Heart right ventricle (tissue), 16 donors: Measurements from ENCODE around the gene MBNL2. TPM values are rescaled to one million over a fixed set of nuclear protein-coding genes. Genes with fewer than 3 reads are reported as not detected.

Experiments
- ATAC-seq, 8 donors: fragments of 200-7000 bp; cut with Tn5 transposase; one replicate each; pipeline ENCODE4 v1.9.1; 2020; ENCODE audit warnings: mild to moderate bottlenecking in 8 of 8, moderate library complexity in 8 of 8, moderate number of reproducible peaks in 1 of 8
- DNase-seq, 2 donors: peaks; one replicate each; pipeline ENCODE4 v3.0.0-alpha.2; 2020
- H3K27ac ChIP-seq, 10 donors: fragments of 200-600 bp; sonication (generic) in 2 of 10; one replicate each; pipeline versions ENCODE4 v1.5.0 to v1.8.0; 2020 to 2022; ENCODE audit warnings: mild to moderate bottlenecking in 3 of 10
- H3K27me3 ChIP-seq, 7 donors: fragments of 200-600 bp; one replicate each; pipeline ENCODE4 v1.8.0; 2021 to 2022; ENCODE audit warnings: mild to moderate bottlenecking in 2 of 7
- H3K36me3 ChIP-seq, 9 donors: fragments of 200-600 bp; sonication (generic) in 1 of 9; one replicate each; pipeline versions ENCODE4 v1.5.0 to v1.8.0; 2020 to 2022; ENCODE audit warnings: mild to moderate bottlenecking in 2 of 9
- H3K4me1 ChIP-seq, 9 donors: fragments of 200-600 bp; sonication (generic) in 1 of 9; one replicate each; pipeline versions ENCODE4 v1.5.0 to v1.8.0; 2020 to 2022; ENCODE audit warnings: mild to moderate bottlenecking in 4 of 9
- H3K4me3 ChIP-seq, 10 donors: fragments of 200-600 bp; sonication (generic) in 2 of 10; one replicate each; pipeline versions ENCODE4 v1.5.0 to v1.8.0; 2020 to 2022; ENCODE audit warnings: mild to moderate bottlenecking in 7 of 10, moderate library complexity in 2 of 10
- H3K9me3 ChIP-seq, 11 donors: fragments of 200-600 bp in 10 of 11; sonication (generic) in 2 of 11; one replicate each; pipeline versions ENCODE4 v1.5.0 to v1.8.0; 2013 to 2022; ENCODE audit warnings: mild to moderate bottlenecking in 2 of 11, control low read depth in 1 of 11, moderate library complexity in 1 of 11
- CTCF ChIP-seq, 9 donors: fragments of 200-600 bp; sonication (generic) in 2 of 9; IDR thresholded peaks; one replicate each; pipeline versions ENCODE4 v1.5.0 to v1.8.0; 2021 to 2022; ENCODE audit warnings: antibody characterized with exemption in 9 of 9, mild to moderate bottlenecking in 5 of 9, moderate library complexity in 1 of 9
- WGBS, 2 donors: extraction: QIAGEN DNeasy Blood & Tissue Kit; methylation state at CpG; one replicate each; pipeline ENCODE4 v1.1.7; 2013; ENCODE audit warnings: inconsistent platforms in 1 of 2; 5-methylcytosine and 5-hydroxymethylcytosine counted together
- intact Hi-C, 10 donors: fragments of 100-400 bp; cut with DNase I; formaldehyde crosslinking; loops; one replicate each; pipeline versions ENCODE4 v1.11.1 to v1.14.2; 2022
- polyA plus RNA-seq, 2 donors: library from polyadenylated mRNA; stranded (reverse); fragments of 200-250 nt; gene quantifications; one replicate each; pipeline ENCODE4 v1.2.3, GENCODE V29; 2013
- total RNA-seq, 10 donors: library from RNA; stranded (reverse); fragmentation: NEBNext Ultra II Directional in 3 of 10; extraction: Animal tissue kit (Norgen Biotek cat#: 25700) in 3 of 10; gene quantifications; one replicate each; pipeline versions ENCODE4 v1.2.1 to v1.2.4, GENCODE V29; 2021 to 2023
- donor health status: Arrhythmogenic right ventricular cardiomyopathy.
- donor health status: ischemic (EF 13 %, LVEDD 7.1; RV severe dilation, severe dysfunction).
- donor health status: healthy with polysubstance abuse.
- donor health status: DM: no; HTN: yes; CAD: no.
- donor health status: DM: no; HTN: no; CAD: no.
- donor health status: ischemic (EF 25% LVEDD 6.9; RV normal size, moderate dysfunction).
- donor health status: ischemic (EF 25% LVEDD 5.7; RV mildly dilated, moderate dysfunction).
- donor health status: healthy.
- donor health status: DM: yes; HTN: yes; CAD: no.
- donor health status: Ischemic cardiomyopathy.
- donor health status: ischemic (EF 35%, LVEDD 5.7; RV mildly dilated, moderate dysfunction).
- donor health status: nonischemic (EF 11% LVEDD 7.7; RV severe dilation, severe dysfunction).
- donor health status: DM: yes; HTN: yes; CAD: no.
- donor health status: PGD.
- donor health status: ischemic (EF 29% LVEDD 5.4; RV normal size, mild dysfunction).
- donor health status: nonischemic (EF 23%, LVEDD 6.1; RV moderate dilation, normal function).

The MBNL2 gene
- total and polyA plus RNA-seq, 12 donors, result 17.2 to 95.0 (median 83.2) TPM

GRCh38 chr13:97273341-97273831 is 51.3 kb downstream of the MBNL2 start:
- H3K36me3 ChIP-seq, result peaks cover 0 to 20% (median 13%) of the 10 kb centered on the region in 9 donors
- no peaks in the 10 kb centered on the region for H3K9me3 ChIP-seq
- H3K27me3 ChIP-seq, result no peaks in the 10 kb centered on the region
- intact Hi-C loops, result loop anchor here in 1 of 10 donors (10.0 kb wide), 1 partner anchor 51 kb away; no protein-coding TSS in a partner anchor
- no peak for DNase-seq
- H3K4me3 ChIP-seq, result no peak overlapping the region
- peak in 2 of 8 donors; percentile 15 to 32 for ATAC-seq
- 43 to 49% methylated on average over 5 of the region's 5 CpGs for whole genome bisulfite sequencing, 2 donors
- TF ChIP-seq CTCF (IDR thresholded peaks at IDR 0.05), result no peak
- peaks cover 10 to 92% (median 76%) of the 10 kb centered on the region in 9 donors for H3K4me1 ChIP-seq
- H3K27ac ChIP-seq, result peak overlapping the region in 7 of 10 donors; percentile 0 to 80 (median 23)

- H3K4me3 ChIP-seq, result no peak overlapping the region
- ATAC-seq, result peak in 7 of 8 donors; percentile 46 to 72 (median 66)
- intact Hi-C loops, result loop anchor here in 2 of 10 donors (5.0 to 10.0 kb wide), 2 partner anchors 38 to 50 kb away; no protein-coding TSS in a partner anchor
Measured at GRCh38 chr13:97274829-97275649, 52.9 kb downstream of the MBNL2 start.

GRCh38 chr13:97275776-97276501 is 53.8 kb downstream of the MBNL2 start:
- no peaks in the 10 kb centered on the region for H3K27me3 ChIP-seq
- 66 to 68% methylated on average over 8 of the region's 8 CpGs for WGBS, 2 donors
- DNase-seq (no peak), ATAC-seq (no peak)
- intact Hi-C loops, result loop anchor here in 2 of 10 donors (5.0 to 10.0 kb wide), 2 partner anchors 39 to 49 kb away; no protein-coding TSS in a partner anchor
- H3K9me3 ChIP-seq, result no peaks in the 10 kb centered on the region
- peaks cover 3 to 95% (median 85%) of the 10 kb centered on the region in 9 donors for H3K4me1 ChIP-seq
- TF ChIP-seq CTCF (IDR thresholded peaks at IDR 0.05), result no peak
- peak overlapping the region in 5 of 10 donors; percentile 3 to 80 (median 49) for H3K27ac ChIP-seq
- no peak overlapping the region for H3K4me3 ChIP-seq
- peaks cover 0 to 20% (median 13%) of the 10 kb centered on the region in 9 donors for H3K36me3 ChIP-seq

More at GRCh38 chr13:97274829-97275649, 52.9 kb downstream of the MBNL2 start:
- Histone ChIP-seq H3K27me3 (no peaks in the 10 kb centered on the region), H3K9me3 (no peaks in the 10 kb centered on the region), H3K36me3 (peaks cover 0 to 20% (median 13%) of the 10 kb centered on the region in 9 donors), H3K4me1 (peaks cover 3 to 92% (median 77%) of the 10 kb centered on the region in 9 donors), H3K27ac (peak overlapping the region in 8 of 10 donors; percentile 25 to 80 (median 50))
- 45 to 46% methylated on average over 7 of the region's 7 CpGs for WGBS, 2 donors
- DNase-seq, result peak in 1 of 2 donors; percentile 51
- no peak for TF ChIP-seq CTCF (IDR thresholded peaks at IDR 0.05)

- peaks cover 3 to 98% (median 91%) of the 10 kb centered on the region in 9 donors for H3K4me1 ChIP-seq
- H3K4me3 ChIP-seq, result no peak overlapping the region
- no peaks in the 10 kb centered on the region for H3K9me3 ChIP-seq
- no peak for DNase-seq
- intact Hi-C loops, result loop anchor here in 2 of 10 donors (5.0 to 10.0 kb wide), 2 partner anchors 40 to 48 kb away; no protein-coding TSS in a partner anchor
- peak overlapping the region in 2 of 10 donors; percentile 6 to 15 for H3K27ac ChIP-seq
- no peaks in the 10 kb centered on the region for H3K27me3 ChIP-seq
- WGBS, 2 donors, result 61 to 91% methylated on average over 2 of the region's 2 CpGs
- H3K36me3 ChIP-seq, result peaks cover 0 to 20% (median 13%) of the 10 kb centered on the region in 9 donors
- no peak for ATAC-seq
- TF ChIP-seq CTCF (IDR thresholded peaks at IDR 0.05), result no peak
Measured at GRCh38 chr13:97276862-97277269, 54.7 kb downstream of the MBNL2 start.
